Effector memory CD8-positive, alpha-beta T cell (primary cell): Measurements from ENCODE around the gene OSGEP.

ENCODE experiments used
- ATAC-seq: fragments of 150-1000 bp; cut with Tn5 transposase; replicated peaks from 2 replicates; pipeline ENCODE4 v1.10.0; 2021; ENCODE audit warnings: mild to moderate bottlenecking, moderate library complexity
- DNase-seq, 3 experiments: peaks; one replicate each; pipeline ENCODE4 v3.0.0; 2021
- H3K27ac Mint-ChIP-seq, 2 donors: one replicate each; pipeline ENCODE4 v1.8.0; 2022; ENCODE audit warnings: mild to moderate bottlenecking in 2 of 2, mixed read lengths in 2 of 2, moderate library complexity in 2 of 2
- H3K27me3 Mint-ChIP-seq, 2 donors: one replicate each; pipeline ENCODE4 v1.8.0; 2022; ENCODE audit warnings: mixed read lengths in 2 of 2
- H3K36me3 Mint-ChIP-seq: one replicate; pipeline ENCODE4 v1.8.0; 2022; ENCODE audit warnings: mild to moderate bottlenecking, moderate library complexity, mixed read lengths; ENCODE audit not compliant: insufficient read depth
- H3K4me1 Mint-ChIP-seq, 2 donors: one replicate each; pipeline ENCODE4 v1.8.0; 2022; ENCODE audit warnings: low read depth in 2 of 2, mixed read lengths in 2 of 2
- H3K4me3 Mint-ChIP-seq, 2 donors: one replicate each; pipeline ENCODE4 v1.8.0; 2022; ENCODE audit warnings: mild to moderate bottlenecking in 2 of 2, mixed read lengths in 2 of 2, moderate library complexity in 2 of 2
- H3K9me3 Mint-ChIP-seq, 2 donors: one replicate each; pipeline ENCODE4 v1.8.0; 2022; ENCODE audit warnings: mixed read lengths in 2 of 2

OSGEP gene

DNA sequence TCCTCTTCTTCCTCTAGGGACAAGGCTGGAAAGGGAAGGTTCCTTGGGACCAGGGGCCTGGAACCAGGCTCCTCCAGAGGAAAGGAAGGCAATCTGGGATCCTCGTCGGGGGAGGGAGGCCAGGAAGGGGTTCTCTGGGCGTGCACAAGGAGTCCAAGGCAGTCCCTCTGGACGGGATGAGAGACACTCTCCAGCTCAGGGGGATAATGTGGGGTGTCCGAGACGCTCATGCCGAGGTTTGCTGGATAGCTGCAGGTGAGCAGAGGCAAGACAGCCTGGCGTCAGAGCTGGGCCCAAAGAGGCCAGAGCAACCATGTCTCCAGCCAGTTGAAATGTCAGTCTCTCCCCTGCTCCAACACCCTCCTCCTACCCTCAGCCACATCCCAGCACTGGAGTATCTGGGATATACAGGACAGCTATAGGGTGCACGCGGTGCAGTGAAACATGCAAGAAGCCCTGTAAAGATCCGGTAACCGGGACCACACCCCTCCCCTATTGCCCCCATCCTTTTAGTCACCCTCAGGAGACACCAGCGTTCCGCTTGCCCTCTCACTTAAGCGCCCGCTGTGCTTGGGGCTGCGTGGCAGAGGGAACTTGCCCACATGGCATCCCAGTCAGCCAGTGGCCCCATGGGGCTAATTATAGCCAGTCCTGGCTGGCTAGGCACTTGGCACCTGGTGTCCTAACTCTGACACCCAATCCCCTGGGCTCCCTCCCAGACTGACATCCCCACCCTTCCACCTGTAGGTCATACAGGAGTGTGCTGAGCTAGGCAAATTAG lies 18.8 kb downstream of the OSGEP start, which contains the start of gene KLHL33:
TSS of gene KLHL33 (minus strand) at position 585 of the 781 bp plus-strand sequence. CDS start at position 230, 355 bp downstream.
- DNase-seq: no peak
- H3K4me1 Mint-ChIP-seq: peaks cover 3 to 4% of the 10 kb centered on the region in 2 donors
- no peaks in the 10 kb centered on the region for H3K9me3 Mint-ChIP-seq
- H3K27me3 Mint-ChIP-seq: peaks cover 0 to 7% of the 10 kb centered on the region in 2 donors
- H3K4me3 Mint-ChIP-seq: no peak within 1 kb of the TSS
- no peaks in the 10 kb centered on the region for H3K36me3 Mint-ChIP-seq
- no peak for ATAC-seq
- no peak within 1 kb of the TSS for H3K27ac Mint-ChIP-seq

DNA sequence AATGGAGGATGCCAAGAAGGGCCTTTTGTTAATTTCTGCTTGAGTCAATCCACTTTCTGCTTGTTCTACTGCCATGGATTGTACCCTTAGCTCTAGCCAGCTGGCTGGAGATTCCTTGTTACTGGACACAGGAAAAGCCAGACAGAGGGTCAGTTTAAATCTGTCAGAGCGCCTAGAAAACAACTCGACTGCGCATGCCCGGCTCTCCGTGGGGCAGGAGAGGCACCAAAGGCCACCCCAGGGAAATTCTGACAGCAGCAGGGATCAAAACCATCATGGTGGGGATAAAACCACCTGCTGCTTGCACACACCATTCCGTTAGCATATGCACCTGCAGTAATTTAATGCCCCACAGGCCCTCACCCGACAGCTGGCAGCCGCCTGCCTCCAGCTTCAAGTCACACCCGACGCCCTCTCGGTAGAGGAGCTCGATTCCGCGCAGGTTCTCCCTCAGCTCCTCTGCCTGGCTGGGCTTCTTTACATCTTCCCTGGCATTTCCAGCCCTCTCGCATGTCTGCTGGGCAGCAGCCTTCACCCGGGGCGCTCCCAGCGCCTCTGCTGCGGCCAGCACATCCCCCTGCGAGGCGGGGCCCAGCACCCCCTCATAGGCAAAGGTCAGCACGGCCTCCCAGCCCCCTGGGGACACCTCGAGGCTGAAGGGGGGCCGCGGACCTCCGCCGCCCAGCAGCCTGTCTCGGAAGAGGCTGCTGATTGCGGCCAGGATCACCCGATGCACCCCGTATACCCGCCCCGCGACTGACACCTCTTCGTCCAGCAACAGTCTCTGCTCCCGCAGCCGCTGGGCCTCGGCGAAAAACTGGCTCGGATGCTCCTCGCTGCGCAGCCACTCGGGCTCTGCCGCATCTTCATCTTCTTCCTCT lies 19.7 kb downstream of the OSGEP start:
- no peaks in the 10 kb centered on the region for H3K36me3 Mint-ChIP-seq
- no peaks in the 10 kb centered on the region for H3K9me3 Mint-ChIP-seq
- no peak overlapping the region for H3K27ac Mint-ChIP-seq
- H3K27me3 Mint-ChIP-seq: peaks cover 0 to 7% of the 10 kb centered on the region in 2 donors
- H3K4me3 Mint-ChIP-seq: no peak overlapping the region
- no peak for ATAC-seq
- no peak for DNase-seq
- H3K4me1 Mint-ChIP-seq: no peaks in the 10 kb centered on the region

DNA sequence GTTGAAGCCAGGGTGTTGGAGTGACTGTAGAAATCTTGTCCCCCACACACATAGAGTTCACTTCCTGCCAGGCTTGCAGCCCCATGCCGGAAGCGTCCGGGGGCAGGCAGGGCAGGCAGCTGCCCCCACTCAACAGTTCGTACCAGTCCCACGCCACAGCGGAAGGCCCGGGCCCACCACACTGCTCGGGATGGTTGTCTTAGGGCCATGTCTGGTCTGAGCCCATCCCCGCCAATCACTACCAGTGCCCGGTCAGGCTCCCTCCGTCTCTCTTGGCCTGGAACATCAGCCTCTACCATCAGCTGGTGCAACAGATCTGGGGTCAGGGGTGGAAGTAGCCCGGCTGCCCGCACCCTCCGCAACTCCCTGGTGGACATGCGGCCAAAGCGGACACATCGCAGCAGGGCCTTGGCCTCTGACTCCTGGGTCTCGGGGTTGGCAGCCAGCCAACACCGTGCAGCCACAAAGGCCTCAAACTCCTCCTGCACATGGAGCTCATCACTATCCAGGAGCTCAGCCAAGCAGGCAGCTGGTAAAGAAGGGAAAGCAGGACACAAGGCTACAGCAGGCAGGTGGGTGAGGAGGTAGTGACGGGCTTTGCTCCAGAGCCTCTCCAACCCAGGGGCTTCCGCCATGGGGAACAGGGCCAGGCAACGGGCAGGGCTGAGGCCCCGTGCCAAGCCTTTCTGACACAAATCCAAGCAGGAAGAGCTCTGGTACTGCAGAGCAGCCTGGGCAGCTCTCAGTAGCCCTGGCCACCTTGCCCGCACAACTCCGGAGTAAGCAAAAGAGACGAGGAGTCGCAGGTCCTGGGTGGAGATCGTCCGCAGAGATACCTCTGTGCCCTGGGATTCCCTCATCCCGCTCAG lies 24.6 kb downstream of the OSGEP start:
- no peaks in the 10 kb centered on the region for H3K9me3 Mint-ChIP-seq
- no peak overlapping the region for H3K4me3 Mint-ChIP-seq
- H3K27ac Mint-ChIP-seq: peak overlapping the region in 1 of 2 donors; percentile 81
- H3K36me3 Mint-ChIP-seq: no peaks in the 10 kb centered on the region
- DNase-seq: no peak
- H3K27me3 Mint-ChIP-seq: no peaks in the 10 kb centered on the region
- no peak for ATAC-seq
- H3K4me1 Mint-ChIP-seq: peaks cover 9 to 11% of the 10 kb centered on the region in 2 donors

DNA sequence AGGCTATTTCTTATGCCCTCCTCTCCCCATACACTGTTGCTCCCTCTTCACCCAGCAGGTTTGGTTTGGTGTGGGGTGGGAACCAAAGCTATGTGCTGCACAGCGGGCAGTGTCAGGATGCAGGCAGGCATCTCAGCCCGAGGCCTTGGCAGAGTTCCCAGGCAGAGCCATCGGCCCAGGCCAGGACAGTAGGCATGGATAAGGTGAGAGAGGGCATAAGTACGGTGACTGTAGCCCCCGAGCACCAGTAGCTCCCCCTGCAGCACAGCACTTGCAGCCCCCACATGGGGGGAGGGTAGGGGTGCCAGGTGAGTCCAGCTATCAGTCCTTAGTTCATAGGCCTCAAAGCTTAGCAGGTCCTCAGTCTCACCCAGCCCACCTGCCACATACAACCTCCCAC lies 25.8 kb downstream of the OSGEP start:
- peaks cover 9 to 11% of the 10 kb centered on the region in 2 donors for H3K4me1 Mint-ChIP-seq
- peak overlapping the region; percentile 81 to 84 for H3K27ac Mint-ChIP-seq
- H3K36me3 Mint-ChIP-seq: no peaks in the 10 kb centered on the region
- no peaks in the 10 kb centered on the region for H3K27me3 Mint-ChIP-seq
- H3K9me3 Mint-ChIP-seq: no peaks in the 10 kb centered on the region
- peak overlapping the region; percentile 30 to 45 for H3K4me3 Mint-ChIP-seq
- ATAC-seq: no peak
- DNase-seq: no peak

DNA sequence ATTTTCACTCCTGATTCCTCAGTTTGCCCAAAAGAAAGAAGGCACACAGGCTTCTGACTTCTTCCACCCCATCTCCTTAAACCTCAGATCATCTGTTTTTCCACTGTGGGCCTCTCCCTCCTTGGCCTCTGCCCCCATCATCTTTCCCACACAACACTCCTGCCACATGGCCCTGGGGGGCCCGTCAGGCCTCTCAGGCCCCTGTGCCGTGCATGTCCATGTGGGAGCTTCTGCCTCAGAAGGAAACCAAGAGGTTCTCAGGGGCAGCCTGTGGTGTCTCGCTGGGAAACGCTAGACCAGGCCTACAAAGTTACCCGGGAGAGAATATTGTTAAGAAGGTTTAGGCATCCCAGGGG lies 26.6 kb downstream of the OSGEP start:
- no peak for DNase-seq
- Mint-ChIP-seq H3K4me1 (peaks cover 9 to 11% of the 10 kb centered on the region in 2 donors), H3K9me3 (no peaks in the 10 kb centered on the region), H3K27ac (peak overlapping the region; percentile 81 to 84), H3K27me3 (no peaks in the 10 kb centered on the region), H3K4me3 (peak overlapping the region; percentile 11 to 42), H3K36me3 (no peaks in the 10 kb centered on the region)
- ATAC-seq: no peak

DNA sequence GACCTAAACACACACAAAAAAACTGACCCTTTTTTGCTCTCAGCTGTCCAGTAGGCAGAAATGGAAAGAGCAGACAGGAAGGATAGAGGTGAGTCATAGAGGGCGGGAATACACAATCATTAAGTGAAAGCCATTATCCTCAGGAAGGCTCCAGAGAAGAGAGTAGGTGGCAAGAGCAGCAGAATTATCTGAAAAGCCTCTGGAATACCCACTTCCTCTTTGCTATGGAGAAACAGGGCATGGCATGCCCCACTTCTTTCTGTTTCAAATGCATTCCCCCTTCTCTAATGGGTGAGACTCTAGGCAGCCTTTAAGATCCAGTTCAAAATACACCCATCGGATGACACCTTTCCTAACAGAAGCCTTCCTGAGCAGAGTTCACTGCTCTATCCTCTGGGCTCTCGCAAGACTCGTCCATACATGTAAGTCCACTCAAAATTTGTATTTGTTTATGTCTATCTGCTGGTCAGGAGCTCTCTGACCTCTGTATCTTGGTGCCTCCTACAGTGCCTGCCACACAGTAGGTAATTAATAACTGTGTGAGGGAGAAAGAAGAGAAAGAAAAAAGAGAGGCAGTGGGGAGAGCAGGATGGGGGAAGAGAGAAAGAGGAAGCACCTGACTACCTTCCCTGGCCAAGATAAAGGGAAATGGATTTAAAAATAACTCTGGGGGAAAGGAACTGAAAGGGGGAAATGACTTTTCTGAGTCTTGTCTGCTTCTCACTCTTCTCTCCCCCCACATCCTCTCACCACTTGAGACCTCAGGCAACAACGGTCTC lies 27.2 kb downstream of the OSGEP start:
- H3K4me3 Mint-ChIP-seq: peak overlapping the region; percentile 11 to 42
- DNase-seq (no peak), ATAC-seq (peak; percentile 41)
- H3K9me3 Mint-ChIP-seq: no peaks in the 10 kb centered on the region
- H3K4me1 Mint-ChIP-seq: peaks cover 9 to 11% of the 10 kb centered on the region in 2 donors
- no peaks in the 10 kb centered on the region for H3K36me3 Mint-ChIP-seq
- H3K27me3 Mint-ChIP-seq: no peaks in the 10 kb centered on the region
- H3K27ac Mint-ChIP-seq: peak overlapping the region; percentile 81 to 84

DNA sequence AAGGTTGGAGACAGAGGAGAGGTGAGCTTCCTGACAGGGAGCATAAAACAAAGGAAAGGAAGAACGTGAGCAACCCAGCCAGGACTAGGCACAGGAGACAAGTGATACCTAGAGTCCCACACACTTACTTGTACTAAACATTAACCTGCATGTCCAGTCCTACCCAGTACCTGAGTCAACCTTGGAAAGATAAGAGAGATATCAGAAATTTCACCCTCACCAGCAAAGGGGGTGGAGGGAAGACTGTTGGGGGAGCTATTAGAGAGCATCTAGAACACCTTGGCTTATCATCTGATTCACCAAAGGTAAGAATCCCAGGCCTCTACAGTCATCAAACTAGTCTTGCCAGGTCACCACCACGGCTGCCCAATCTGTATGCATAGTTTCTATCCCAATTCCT lies 29.8 kb downstream of the OSGEP start:
- no peaks in the 10 kb centered on the region for H3K9me3 Mint-ChIP-seq
- no peak overlapping the region for H3K4me3 Mint-ChIP-seq
- peaks cover 9 to 11% of the 10 kb centered on the region in 2 donors for H3K4me1 Mint-ChIP-seq
- H3K36me3 Mint-ChIP-seq: no peaks in the 10 kb centered on the region
- no peak for ATAC-seq
- DNase-seq: no peak
- no peaks in the 10 kb centered on the region for H3K27me3 Mint-ChIP-seq
- no peak overlapping the region for H3K27ac Mint-ChIP-seq

DNA sequence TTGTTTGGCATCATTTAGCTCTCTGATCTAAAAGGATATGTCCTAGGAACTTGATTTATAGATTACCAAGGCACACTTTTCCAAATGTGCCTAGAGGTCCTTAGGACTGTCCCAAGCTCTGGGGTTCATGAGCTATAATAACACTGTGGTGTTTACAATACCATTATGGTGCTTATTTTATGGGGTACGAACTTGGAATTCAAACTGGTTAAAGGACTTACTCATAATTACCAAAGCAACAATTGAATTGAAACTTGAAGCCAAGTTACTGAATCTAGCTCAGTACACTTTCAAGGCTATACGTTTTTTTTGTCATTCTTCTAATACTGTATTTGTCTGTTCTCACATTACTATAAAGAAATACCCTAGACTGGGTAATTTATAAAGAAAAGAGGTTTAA lies 31.7 kb downstream of the OSGEP start:
- H3K27ac Mint-ChIP-seq: no peak overlapping the region
- no peak for DNase-seq
- H3K36me3 Mint-ChIP-seq: no peaks in the 10 kb centered on the region
- H3K4me1 Mint-ChIP-seq: peaks cover 6 to 8% of the 10 kb centered on the region in 2 donors
- ATAC-seq: no peak
- no peaks in the 10 kb centered on the region for H3K27me3 Mint-ChIP-seq
- no peaks in the 10 kb centered on the region for H3K9me3 Mint-ChIP-seq
- no peak overlapping the region for H3K4me3 Mint-ChIP-seq

DNA sequence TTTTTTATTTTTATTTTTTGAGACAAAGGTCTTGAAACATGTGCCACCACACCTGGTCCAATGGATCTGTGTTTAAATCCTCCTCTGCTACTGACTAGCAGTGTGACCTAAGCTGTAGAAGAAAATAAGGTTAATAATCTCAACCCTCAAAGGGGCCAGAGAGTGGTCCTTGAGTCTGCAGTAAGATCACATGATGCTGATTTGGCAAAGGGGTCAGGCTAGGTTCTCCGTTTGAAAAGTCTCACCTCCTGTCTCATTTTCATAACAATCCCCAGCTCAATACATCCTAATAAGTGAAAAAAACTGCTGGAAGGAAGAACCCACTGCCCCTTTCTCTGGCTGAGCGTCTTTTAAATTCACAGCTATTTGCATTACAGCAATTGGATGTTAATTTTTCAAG lies 33.3 kb downstream of the OSGEP start:
- H3K27me3 Mint-ChIP-seq: no peaks in the 10 kb centered on the region
- ATAC-seq (no peak), DNase-seq (no peak)
- no peaks in the 10 kb centered on the region for H3K4me1 Mint-ChIP-seq
- no peak overlapping the region for H3K27ac Mint-ChIP-seq
- H3K36me3 Mint-ChIP-seq: no peaks in the 10 kb centered on the region
- H3K4me3 Mint-ChIP-seq: no peak overlapping the region
- H3K9me3 Mint-ChIP-seq: no peaks in the 10 kb centered on the region

DNA sequence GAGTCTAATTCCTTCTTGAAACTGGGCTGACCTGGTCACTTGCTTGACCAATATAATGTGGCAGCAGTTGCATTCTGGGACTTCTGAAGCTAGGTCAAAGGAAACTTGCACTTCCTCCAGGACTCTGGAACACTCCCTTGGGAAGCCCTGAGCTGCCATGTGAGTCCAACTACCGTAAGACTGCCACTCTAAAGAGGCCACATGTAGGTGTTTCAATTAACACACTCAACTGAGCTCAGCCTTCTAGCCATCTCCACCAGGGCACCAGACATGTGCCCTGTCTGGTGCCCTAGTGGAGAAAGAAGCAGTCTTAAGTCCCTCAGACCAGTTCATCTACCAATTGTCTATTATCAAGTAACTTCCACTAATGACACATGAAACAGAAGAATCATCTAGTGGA lies 35.2 kb downstream of the OSGEP start:
- DNase-seq: no peak
- H3K27me3 Mint-ChIP-seq: no peaks in the 10 kb centered on the region
- no peak overlapping the region for H3K27ac Mint-ChIP-seq
- ATAC-seq: no peak
- no peak overlapping the region for H3K4me3 Mint-ChIP-seq
- H3K4me1 Mint-ChIP-seq: peaks cover 2 to 5% of the 10 kb centered on the region in 2 donors
- no peaks in the 10 kb centered on the region for H3K36me3 Mint-ChIP-seq
- H3K9me3 Mint-ChIP-seq: no peaks in the 10 kb centered on the region

DNA sequence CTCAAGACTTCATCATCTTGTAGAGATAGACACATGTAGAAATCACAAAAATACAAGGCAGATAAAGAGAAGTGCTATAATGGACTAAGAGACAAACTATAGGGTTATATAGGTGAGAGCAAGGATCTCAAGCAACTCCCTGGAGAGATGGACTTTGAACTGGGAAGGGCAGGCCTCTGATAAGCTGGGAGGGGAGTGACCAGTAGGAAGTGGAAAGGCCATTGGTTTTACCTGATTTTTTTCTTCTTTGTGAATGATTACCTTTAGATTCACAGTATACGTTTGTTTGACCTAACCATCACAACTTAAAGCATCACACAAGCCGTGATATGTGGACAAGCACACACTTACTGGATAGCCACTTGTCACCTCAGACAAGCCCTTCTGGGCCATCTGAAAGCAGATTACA lies 36.1 kb downstream of the OSGEP start:
- H3K27ac Mint-ChIP-seq: no peak overlapping the region
- peaks cover 3% of the 10 kb centered on the region for H3K36me3 Mint-ChIP-seq
- H3K4me1 Mint-ChIP-seq: peaks cover 6 to 13% of the 10 kb centered on the region in 2 donors
- H3K27me3 Mint-ChIP-seq: no peaks in the 10 kb centered on the region
- H3K4me3 Mint-ChIP-seq: no peak overlapping the region
- no peaks in the 10 kb centered on the region for H3K9me3 Mint-ChIP-seq
- no peak for DNase-seq
- no peak for ATAC-seq

DNA sequence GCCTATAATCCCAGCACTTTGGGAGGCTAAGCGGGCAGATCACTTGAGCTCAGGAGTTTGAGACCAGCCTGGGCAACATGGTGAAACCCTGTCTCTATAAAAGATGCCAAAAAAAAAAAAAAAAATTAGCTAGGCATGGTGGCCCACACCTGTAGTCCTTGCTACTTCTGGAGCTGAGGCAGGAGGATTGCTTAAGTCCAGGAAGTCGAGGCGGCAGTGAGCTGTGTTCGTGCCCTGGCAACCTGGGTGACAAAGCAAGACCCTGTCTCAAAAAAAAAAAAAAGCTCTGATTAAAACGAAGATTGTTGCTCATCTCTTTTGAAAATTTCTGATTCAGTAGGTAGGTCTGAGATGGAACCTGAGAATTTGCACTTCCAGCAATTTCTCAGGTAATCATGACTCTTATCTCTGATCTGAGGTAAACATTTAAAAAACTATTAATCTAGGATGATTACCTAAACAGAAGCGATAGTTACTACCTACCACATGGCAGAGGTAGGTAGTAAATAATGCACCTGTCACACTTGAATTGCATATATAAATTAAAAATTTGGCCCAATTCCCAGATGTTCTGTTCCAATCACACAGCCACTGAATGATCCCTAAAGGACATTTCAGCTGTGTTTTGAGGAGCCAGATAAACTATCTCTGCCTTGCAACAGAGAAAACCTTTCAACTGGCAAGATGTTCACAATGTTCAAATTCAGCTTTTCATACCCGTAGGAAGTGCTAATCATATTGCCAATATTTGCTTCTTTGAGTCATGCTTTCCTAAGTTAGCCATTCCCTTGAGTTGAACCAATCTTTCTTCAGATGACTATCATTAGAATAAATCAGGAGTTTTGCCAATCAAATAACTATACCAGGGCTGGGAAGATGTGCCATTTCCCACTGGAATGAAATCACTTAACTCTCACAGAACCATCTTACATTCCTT lies 37.1 kb downstream of the OSGEP start:
- no peaks in the 10 kb centered on the region for H3K9me3 Mint-ChIP-seq
- H3K27me3 Mint-ChIP-seq: no peaks in the 10 kb centered on the region
- peaks cover 5% of the 10 kb centered on the region for H3K36me3 Mint-ChIP-seq
- no peak overlapping the region for H3K27ac Mint-ChIP-seq
- H3K4me1 Mint-ChIP-seq: peaks cover 11 to 18% of the 10 kb centered on the region in 2 donors
- no peak overlapping the region for H3K4me3 Mint-ChIP-seq
- no peak for DNase-seq
- no peak for ATAC-seq
